ENCODE measurements around the gene SLC6A6. TPM values are rescaled to one million over a fixed set of nuclear protein-coding genes. Genes with fewer than 3 reads are reported as not detected.
A peak's percentile ranks its signal among the peaks of the same experiment; 100 is the strongest.

SLC6A6 gene
- total RNA-seq, 1 experiment from 2014 or later: 58.6 TPM

GRCh38 chr3:14484741-14485140 lies 82.3 kb downstream of the SLC6A6 start:
- no peak for DNase-seq (ENCODE audit: low read depth)

GRCh38 chr3:14485981-14486380 lies 83.6 kb downstream of the SLC6A6 start:
- no peak for DNase-seq (ENCODE audit: low read depth)

GRCh38 chr3:14486460-14486859 lies 84.1 kb downstream of the SLC6A6 start:
- no peak for DNase-seq (ENCODE audit: low read depth)

- DNase-seq (ENCODE audit: low read depth): no peak
Observed at GRCh38 chr3:14487086-14487485, 84.7 kb downstream of the SLC6A6 start.

- no peak for DNase-seq (ENCODE audit: low read depth)
Observed at GRCh38 chr3:14487821-14488220, 85.4 kb downstream of the SLC6A6 start.

GRCh38 chr3:14488286-14489041 lies 86.1 kb downstream of the SLC6A6 start:
- no peak for DNase-seq (ENCODE audit: low read depth)

- no peak for DNase-seq (ENCODE audit: low read depth)
Observed at GRCh38 chr3:14489641-14490040, 87.2 kb downstream of the SLC6A6 start.

- no peak for DNase-seq (ENCODE audit: low read depth)
Observed at GRCh38 chr3:14490255-14490654, 87.8 kb downstream of the SLC6A6 start.

- peak; percentile 29 for DNase-seq (ENCODE audit: low read depth)
Observed at GRCh38 chr3:14490831-14491230, 88.4 kb downstream of the SLC6A6 start.

GRCh38 chr3:14491396-14492190 lies 89.2 kb downstream of the SLC6A6 start:
- DNase-seq (ENCODE audit: low read depth): no peak

GRCh38 chr3:14492948-14493881 lies 90.8 kb downstream of the SLC6A6 start:
- DNase-seq (ENCODE audit: low read depth): no peak

- DNase-seq (ENCODE audit: low read depth): no peak
Observed at GRCh38 chr3:14494279-14494972, 92.0 kb downstream of the SLC6A6 start.

- no peak for DNase-seq (ENCODE audit: low read depth)
Observed at GRCh38 chr3:14494973-14495300, 92.5 kb downstream of the SLC6A6 start.

- DNase-seq (ENCODE audit: low read depth): no peak
Observed at GRCh38 chr3:14496351-14496750, 93.9 kb downstream of the SLC6A6 start.

- peak; percentile 14 for DNase-seq (ENCODE audit: low read depth)
Observed at GRCh38 chr3:14497321-14497720, 94.9 kb downstream of the SLC6A6 start.

- DNase-seq (ENCODE audit: low read depth): no peak
Observed at GRCh38 chr3:14502472-14502871, 100.1 kb downstream of the SLC6A6 start.

GRCh38 chr3:14503033-14503705 lies 100.8 kb downstream of the SLC6A6 start:
- DNase-seq (ENCODE audit: low read depth): no peak

GRCh38 chr3:14503706-14504065 lies 101.3 kb downstream of the SLC6A6 start:
- no peak for DNase-seq (ENCODE audit: low read depth)

- no peak for DNase-seq (ENCODE audit: low read depth)
Observed at GRCh38 chr3:14505001-14505802, 102.8 kb downstream of the SLC6A6 start.

- no peak for DNase-seq (ENCODE audit: low read depth)
Observed at GRCh38 chr3:14505803-14506500, 103.5 kb downstream of the SLC6A6 start.
